DMS53 (cell line): ENCODE results near the gene CDKL2.
A peak's percentile ranks its signal among the peaks of the same experiment; 100 is the strongest.

Source experiments
- DNase-seq: peaks from one replicate; lab custom pipeline; 2025; lab: John Stamatoyannopoulos, UW

Gene CDKL2

DNA sequence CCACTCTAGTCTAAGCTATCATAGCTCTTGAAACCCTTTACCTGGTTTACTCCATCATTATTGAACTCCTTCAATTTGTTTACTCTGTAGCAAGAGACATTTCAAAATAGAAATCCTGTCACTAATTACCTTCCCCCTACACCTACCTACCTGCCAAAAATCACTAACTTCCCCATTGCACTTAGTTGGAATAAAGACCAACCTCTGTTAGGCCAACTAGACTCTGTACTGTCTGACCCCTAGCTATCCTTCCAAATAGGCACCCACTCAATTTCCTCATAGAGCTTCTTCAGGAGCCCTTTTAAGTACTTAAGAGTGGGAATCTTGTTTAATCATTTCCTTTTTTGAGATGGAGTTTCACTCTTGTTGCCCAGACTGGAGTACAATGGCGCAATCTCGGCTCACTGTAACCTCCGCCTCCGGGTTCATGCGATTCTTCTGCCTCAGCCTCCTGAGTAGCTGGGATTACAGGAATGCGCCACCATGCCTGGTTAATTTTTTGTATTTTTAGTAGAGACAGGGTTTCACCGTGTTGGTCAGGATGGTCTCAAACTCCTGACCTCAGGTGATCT is 8.9 kb upstream of the CDKL2 start:
- no peak for DNase-seq

DNA sequence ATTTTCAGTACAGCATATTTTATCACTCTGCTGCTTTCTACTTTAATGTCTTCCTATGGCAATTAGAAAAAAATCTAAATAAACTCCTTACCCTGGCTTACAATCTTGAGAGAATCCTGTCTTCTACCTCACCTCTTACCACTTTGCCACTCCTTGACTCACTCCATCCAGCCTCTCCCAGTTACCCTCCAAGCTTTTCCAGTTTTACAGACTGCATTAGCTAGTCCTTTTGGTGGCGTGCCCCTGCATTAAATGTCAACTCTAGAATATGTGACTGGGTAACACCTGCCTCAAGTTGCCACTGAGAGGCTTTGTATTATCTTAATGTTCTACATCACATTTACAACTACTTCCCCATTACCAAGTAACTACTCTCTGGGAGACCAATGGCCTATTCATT is 7.5 kb upstream of the CDKL2 start:
- no peak for DNase-seq

DNA sequence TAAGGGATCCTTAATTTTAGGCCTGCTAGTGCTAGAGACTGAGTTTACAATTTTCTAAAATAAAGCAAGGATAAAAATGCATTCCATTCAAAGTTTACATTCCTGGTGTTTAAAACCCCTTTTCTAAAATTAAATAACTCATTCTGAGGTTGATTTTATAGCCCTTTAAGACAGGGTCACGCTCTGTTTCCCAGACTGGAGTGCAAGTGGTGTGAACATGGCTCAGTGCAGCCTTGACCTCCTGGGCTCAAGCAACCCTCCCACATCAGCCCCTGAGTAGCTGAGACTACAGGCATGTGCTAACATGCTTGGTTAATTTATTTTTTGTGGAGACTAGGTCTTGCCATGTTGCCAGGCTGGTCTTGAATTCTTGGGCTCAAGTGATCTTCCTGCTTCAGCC is 6.8 kb upstream of the CDKL2 start:
- no peak for DNase-seq

GRCh38 chr4:75634951-75635350 is 4.6 kb upstream of the CDKL2 start:
- DNase-seq = no peak

- no peak for DNase-seq
These were observed 4.0 kb upstream of the CDKL2 start for GRCh38 chr4:75634281-75634680.

DNA sequence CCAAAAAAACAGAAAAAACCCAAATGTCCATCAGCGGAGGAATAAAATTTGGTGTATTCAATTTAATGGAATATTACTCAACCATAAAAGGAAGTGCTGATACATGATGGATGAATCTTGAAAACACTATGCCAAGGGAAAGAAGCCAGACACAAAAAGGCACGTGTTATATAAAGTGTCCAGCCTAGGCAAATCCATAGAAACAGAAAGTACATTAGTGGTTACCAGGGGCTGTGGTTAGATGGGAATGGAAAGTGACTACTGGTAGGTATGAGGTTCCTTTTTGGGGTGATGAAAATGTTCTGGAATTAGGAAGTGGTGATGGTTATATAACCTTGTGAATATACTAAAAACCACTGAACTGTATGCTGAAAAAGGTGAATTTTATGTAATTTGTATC is 3.5 kb upstream of the CDKL2 start:
- no peak for DNase-seq

DNA sequence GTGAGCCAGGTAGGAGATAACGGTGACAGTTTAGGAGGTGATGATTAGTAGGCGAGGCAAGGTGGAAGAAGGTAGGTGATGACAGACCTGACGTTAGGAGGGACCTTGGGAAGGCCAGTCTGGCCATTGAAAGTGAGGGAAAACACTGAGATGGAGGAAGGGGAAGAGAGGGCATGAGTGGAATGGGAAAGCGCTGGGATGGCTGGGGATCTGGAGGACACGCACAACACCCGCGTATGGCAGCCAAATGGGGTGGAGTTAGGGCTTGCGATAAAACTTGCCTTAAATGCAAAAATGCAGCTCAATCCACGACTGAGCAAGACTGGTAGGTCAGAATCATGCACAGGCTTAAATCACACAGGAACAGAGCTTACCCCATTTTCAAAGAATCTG is 605 bp upstream of the CDKL2 start:
- no peak for DNase-seq

- peak; percentile 58 for DNase-seq
These were observed 1.1 kb downstream of the CDKL2 start for GRCh38 chr4:75629239-75629638.

DNA sequence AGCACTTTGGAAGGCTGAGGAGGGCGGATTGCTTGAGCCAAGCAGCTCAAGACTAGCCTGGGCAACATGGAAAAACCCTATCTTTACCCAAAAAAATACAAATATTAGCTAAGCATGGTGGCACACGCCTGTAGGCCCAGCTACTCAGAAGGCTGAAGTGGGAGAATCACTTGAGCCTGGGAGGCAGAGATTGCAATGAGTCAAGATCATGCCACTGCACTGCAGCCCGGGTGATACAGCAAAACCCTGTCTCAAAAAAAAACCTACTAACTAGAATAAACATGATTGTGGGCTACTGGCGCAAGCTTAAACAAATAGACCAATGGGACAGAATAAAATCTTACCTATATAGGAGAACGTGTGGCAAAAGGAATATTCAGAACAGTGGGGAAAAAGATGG is 7.3 kb downstream of the CDKL2 start:
- peak; percentile 7 for DNase-seq

- DNase-seq = no peak
These were observed 8.6 kb downstream of the CDKL2 start for GRCh38 chr4:75621715-75622114.

GRCh38 chr4:75612306-75612705 is 18.0 kb downstream of the CDKL2 start:
- no peak for DNase-seq

DNA sequence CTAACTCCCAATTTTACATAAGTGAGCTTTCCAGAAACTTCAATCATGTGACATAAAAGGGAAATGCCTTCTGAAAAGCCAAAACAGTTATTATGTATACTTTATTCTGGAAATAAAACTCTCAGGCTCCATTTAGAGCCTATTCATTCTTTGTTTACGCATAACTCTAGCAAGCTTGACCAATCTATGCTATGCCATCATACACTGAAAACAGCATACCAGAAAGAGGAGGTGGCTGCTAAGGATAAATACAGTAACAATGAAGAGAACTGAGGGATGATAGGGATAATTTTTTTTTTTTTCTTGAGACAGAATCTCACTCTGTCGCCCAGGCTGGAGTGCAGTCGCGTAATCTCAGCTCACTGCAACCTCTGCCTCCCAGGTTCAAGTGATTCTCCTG is 24.4 kb downstream of the CDKL2 start:
- DNase-seq = no peak

GRCh38 chr4:75599647-75600046 is 30.7 kb downstream of the CDKL2 start:
- DNase-seq = no peak

DNA sequence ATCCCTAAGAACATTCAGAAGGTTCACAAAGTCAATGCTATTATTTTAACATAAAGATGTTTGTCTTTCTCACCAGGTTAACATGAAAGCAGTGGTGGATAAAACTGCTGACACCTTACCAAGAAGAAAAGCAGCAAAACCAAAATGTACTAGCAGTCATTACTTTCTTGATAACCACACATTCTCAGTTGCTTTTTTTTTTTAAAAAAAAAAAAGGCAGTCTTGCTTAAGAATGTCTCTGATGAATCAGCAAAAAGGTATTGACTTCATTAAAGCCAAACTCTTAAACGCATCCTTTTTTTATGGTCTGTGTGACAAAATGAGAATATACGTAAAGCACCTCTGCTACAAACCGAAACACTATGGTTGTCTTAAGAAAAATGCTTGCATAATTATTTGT is 31.9 kb downstream of the CDKL2 start:
- DNase-seq = no peak

DNA sequence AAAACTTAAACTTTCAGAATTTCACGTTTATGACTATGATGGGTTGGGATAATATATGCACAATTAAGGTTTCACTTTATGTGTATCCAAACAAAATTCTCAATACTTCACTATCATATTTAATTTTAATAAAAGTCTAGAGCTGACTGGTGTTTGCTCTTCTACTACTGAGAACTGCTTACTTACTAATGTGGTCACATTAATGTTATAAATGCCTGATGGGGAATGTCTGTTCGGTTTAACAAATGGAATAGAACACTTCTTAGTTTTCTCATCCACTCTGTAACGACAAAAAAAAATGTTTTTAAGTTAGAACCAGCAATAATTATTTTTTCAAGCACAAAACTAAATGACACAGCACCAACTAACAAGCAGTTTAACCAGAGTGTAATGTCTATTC is 34.3 kb downstream of the CDKL2 start:
- no peak for DNase-seq

DNA sequence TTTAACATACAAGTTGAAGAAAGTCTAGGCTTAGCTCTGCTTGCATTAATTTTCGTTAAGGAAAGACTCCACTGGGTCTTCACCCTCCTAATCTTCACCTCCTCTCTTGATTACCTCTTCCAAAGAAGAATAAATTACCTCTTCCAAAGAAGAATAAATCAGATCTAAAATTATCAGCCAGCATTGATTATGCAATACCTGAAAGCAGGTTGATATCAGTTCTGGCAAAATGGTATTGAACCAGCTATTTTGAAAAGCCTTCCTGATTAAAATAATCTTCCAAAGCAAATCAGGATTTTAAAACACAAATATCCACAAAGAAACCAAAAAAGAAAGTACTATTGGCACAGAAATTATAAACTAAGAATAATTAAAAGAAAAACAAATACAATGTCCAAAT is 36.9 kb downstream of the CDKL2 start:
- DNase-seq = no peak

DNA sequence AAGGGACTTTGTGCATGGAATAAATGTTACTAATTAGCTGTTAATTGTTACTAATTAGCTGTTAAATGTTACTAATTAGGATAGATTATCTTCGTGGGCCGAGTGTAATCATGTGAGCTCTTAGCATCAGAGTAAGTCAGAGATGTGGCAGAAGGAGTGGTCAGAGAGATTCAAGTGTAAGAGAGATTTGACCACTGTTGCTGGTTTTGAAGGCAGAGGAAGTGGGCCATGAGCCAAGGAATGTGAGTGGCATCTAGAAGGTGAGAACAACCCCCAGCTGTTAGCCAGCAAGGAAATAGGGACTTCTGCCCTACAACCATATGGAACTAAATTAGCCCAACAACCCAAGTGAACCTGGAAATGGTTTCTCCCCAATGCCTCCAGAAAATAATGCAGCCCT is 46.3 kb downstream of the CDKL2 start:
- no peak for DNase-seq

DNA sequence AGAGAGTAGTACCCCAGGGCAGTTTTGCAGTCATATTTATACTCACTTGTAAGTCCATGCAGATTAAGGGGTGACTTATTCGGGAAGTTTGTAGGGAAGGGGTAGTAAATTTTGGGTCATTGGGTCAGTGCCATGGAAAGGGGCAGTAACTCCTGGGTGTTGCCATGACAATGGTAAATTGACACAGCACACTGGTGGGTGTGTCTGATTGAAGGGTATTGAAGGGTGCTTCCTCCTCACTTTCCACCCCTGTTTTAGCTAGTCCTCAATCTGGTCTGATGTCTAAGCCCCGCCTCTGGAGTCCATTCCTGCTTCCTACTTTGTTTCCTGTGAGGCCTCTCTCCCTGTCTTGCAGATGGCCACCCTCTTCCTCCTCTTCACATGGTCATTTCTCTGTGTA is 62.6 kb downstream of the CDKL2 start:
- no peak for DNase-seq

- DNase-seq = no peak
These were observed 63.4 kb downstream of the CDKL2 start for GRCh38 chr4:75566911-75567310.

DNA sequence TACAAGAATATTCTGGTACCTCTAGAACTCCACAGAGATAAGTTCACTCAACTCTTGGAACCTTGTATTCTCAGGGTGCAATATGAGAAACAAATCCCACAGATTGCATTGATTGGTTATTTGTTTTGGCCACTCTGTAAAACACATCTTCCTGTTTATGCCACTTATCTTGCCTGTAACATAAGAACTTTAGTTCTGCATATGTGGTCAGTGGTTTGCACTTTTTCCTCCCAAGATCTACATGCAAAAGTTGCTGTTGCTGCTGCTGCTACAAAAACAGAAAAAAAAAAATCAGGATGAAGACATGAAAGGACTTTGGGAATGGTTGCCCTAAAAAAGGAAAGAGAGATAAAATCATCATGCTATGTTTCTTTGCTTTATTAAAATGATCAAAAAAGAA is 64.8 kb downstream of the CDKL2 start:
- no peak for DNase-seq

- no peak for DNase-seq
These were observed 66.3 kb downstream of the CDKL2 start for GRCh38 chr4:75564023-75564422.

DNA sequence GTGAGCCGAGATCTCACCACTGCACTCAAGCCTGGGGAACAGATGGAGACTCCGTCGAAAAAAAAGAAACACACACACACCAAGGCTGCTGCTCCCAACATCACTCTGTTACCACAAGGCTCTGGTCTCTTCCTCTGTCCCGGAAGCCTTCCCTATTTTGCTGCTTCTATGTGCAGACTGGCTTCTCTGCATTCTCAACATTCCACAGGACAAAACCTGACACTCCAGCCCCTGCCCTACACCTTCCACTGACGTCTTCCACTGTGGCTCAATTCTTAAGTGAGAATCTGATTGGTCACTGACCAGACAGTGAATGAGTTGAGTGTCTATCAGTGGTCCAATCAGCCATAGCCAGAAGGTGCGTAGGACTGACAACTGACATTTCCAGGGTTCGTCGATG is 68.5 kb downstream of the CDKL2 start:
- no peak for DNase-seq

DNA sequence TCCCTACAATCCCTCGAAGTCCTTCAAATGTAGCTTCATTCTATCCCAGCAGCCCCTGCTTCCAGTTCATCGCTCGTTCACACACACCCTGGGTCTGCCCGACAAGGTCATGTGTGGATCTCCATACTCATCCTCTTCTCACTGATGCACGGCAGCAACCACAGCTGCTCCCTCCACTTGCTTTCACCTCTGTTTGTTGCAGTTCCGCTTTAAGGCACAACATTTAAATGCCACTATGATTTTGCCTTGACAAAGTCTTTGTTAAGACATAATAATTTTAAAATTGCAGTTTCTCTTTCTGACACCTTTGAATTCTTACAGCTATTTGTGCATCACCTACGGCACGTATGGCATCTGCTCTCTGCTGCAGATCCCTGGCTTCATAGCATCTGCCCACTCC is 72.6 kb downstream of the CDKL2 start:
- DNase-seq = peak; percentile 11

- DNase-seq = peak; percentile 34
These were observed 74.8 kb downstream of the CDKL2 start, which contains the start of gene ODAPH for GRCh38 chr4:75555294-75556164. TSS of gene ODAPH (plus strand) at chr4:75556066. CDS start at chr4:75556083, 17 bp downstream.
